SH-SY5Y (cell line): Measurements from ENCODE around the gene GRM5.

Experiments used
- GATA2 ChIP-seq: IDR thresholded peaks from 2 replicates; pipeline ENCODE4 v1.6.1; 2011; ENCODE audit warnings: mild to moderate bottlenecking, low read depth, low read length
- GATA3 ChIP-seq: IDR thresholded peaks from 2 replicates; pipeline ENCODE4 v1.6.1; 2011; ENCODE audit warnings: low read depth, mild to moderate bottlenecking, low read length, moderate library complexity

GRCh38 chr11:88861618-88862017 is 204.2 kb downstream of the GRM5 start:
- no peak for TF ChIP-seq GATA2
- TF ChIP-seq GATA3, result no peak
